SK-N-SH (cell line): ENCODE measurements around the gene LRMDA. TPM values are rescaled to one million over a fixed set of nuclear protein-coding genes. Genes with fewer than 3 reads are reported as not detected.

ENCODE experiments used
- CTCF ChIA-PET: fragments of 300-600, 350-600 bp; formaldehyde crosslinking; extraction: SDS; loops from one replicate; lab custom pipeline; 2021; lab: Yijun Ruan, JAX
- POLR2A ChIA-PET: fragments of 350-600 bp; sonication (Branson Sonifier 250); formaldehyde crosslinking; extraction: SDS; loops from one replicate; lab custom pipeline; 2020; ENCODE audit warnings: antibody characterized with exemption, inconsistent platforms; lab: Yijun Ruan, JAX
- DNase-seq: peaks from one replicate; pipeline ENCODE4 v3.0.0; 2012
- H2AFZ ChIP-seq: fragments of 200-600 bp; sonication (generic); 2 replicates; pipeline ENCODE4 v1.8.1; 2016; ENCODE audit warnings: antibody characterized with exemption, mild to moderate bottlenecking, low read depth
- H3F3A ChIP-seq: fragments of 200-600 bp; sonication (generic); replicated peaks from 2 replicates; pipeline ENCODE3; 2016; ENCODE audit warnings: antibody characterized with exemption, mild to moderate bottlenecking; ENCODE audit not compliant: insufficient read depth
- H3K27ac ChIP-seq, 2 experiments: fragments of 200-500 bp in 1 of 2; fragments of 200-600 bp in 1 of 2; sonication (Bioruptor generic) in 1 of 2; sonication (generic), shearing (Covaris generic) in 1 of 2; 2 replicates each; pipeline versions ENCODE4 v1.5.1 to v1.6.1; 2014 to 2016; ENCODE audit warnings: low read depth in 2 of 2, inconsistent platforms in 1 of 2, low read length in 1 of 2, mild to moderate bottlenecking in 1 of 2, mixed read lengths in 1 of 2
- H3K27me3 ChIP-seq: fragments of 200-600 bp; sonication (generic), shearing (Covaris generic); 2 replicates; pipeline ENCODE4 v1.6.1; 2016; ENCODE audit warnings: mixed run types; ENCODE audit not compliant: insufficient read depth
- H3K36me3 ChIP-seq, 2 experiments: fragments of 200-500 bp in 1 of 2; fragments of 200-600 bp in 1 of 2; sonication (Bioruptor generic) in 1 of 2; sonication (generic) in 1 of 2; replicated peaks in 1 of 2; 2 replicates each; pipeline versions ENCODE3 to v1.5.1; 2014 to 2016; ENCODE audit warnings: low read length in 1 of 2, mild to moderate bottlenecking in 1 of 2; ENCODE audit not compliant: insufficient read depth in 2 of 2, control insufficient read depth in 1 of 2
- H3K4me1 ChIP-seq, 2 experiments: fragments of 200-500 bp in 1 of 2; fragments of 200-600 bp in 1 of 2; sonication (Bioruptor generic) in 1 of 2; sonication (generic), shearing (Covaris generic) in 1 of 2; 2 replicates each; pipeline versions ENCODE4 v1.5.1 to v1.6.1; 2014 to 2016; ENCODE audit warnings: low read depth in 1 of 2, low read length in 1 of 2, mixed run types in 1 of 2; ENCODE audit not compliant: insufficient read depth in 2 of 2, control insufficient read depth in 1 of 2
- H3K4me2 ChIP-seq: fragments of 200-600 bp; sonication (generic), shearing (Covaris generic); 2 replicates; pipeline ENCODE4 v1.6.1; 2017; ENCODE audit warnings: mixed run types
- H3K4me3 ChIP-seq, 2 experiments: fragments of 200-500 bp in 1 of 2; fragments of 200-600 bp in 1 of 2; sonication (Bioruptor generic) in 1 of 2; sonication (generic), shearing (Covaris generic) in 1 of 2; 2 replicates each; pipeline versions ENCODE4 v1.5.1 to v1.8.1; 2014 to 2016; ENCODE audit warnings: low read depth in 2 of 2, inconsistent platforms in 1 of 2, low read length in 1 of 2, mild to moderate bottlenecking in 1 of 2, mixed read lengths in 1 of 2, moderate library complexity in 1 of 2
- H3K79me2 ChIP-seq: fragments of 200-600 bp; sonication (generic); 2 replicates; pipeline ENCODE4 v1.8.1; 2017; ENCODE audit warnings: mild to moderate bottlenecking; ENCODE audit not compliant: insufficient read depth
- H3K9ac ChIP-seq: fragments of 200-600 bp; sonication (generic); 2 replicates; pipeline ENCODE4 v1.6.1; 2017; ENCODE audit warnings: mixed run types
- H3K9me2 ChIP-seq: fragments of 200-600 bp; sonication (generic); 2 replicates; pipeline ENCODE4 v1.6.1; 2017; ENCODE audit warnings: mixed run types
- H3K9me3 ChIP-seq: fragments of 200-600 bp; sonication (generic); 2 replicates; pipeline ENCODE4 v1.6.1; 2017; ENCODE audit warnings: mixed run types, mild to moderate bottlenecking, moderate library complexity
- H4K20me1 ChIP-seq: fragments of 200-600 bp; sonication (generic); 2 replicates; pipeline ENCODE4 v1.6.1; 2017; ENCODE audit warnings: mild to moderate bottlenecking, mixed run types; ENCODE audit not compliant: insufficient read depth
- EP300 ChIP-seq, 2 experiments: IDR thresholded peaks; 2 replicates each; pipeline versions ENCODE4 v1.4.0 to v1.6.1; 2012; ENCODE audit warnings: borderline replicate concordance in 1 of 2, low read depth in 1 of 2, low read length in 1 of 2
- FOSL2 ChIP-seq: IDR thresholded peaks from 2 replicates; pipeline ENCODE4 v1.4.0; 2012; ENCODE audit warnings: low read depth, mild to moderate bottlenecking, moderate library complexity, borderline replicate concordance
- GATA2 ChIP-seq: sonication (generic); formaldehyde crosslinking; IDR thresholded peaks from 2 replicates; pipeline ENCODE4 v1.5.0; 2020; ENCODE audit warnings: mild to moderate bottlenecking, missing genetic modification reagents
- JUND ChIP-seq: IDR thresholded peaks from 2 replicates; pipeline ENCODE4 v1.4.0; 2012
- MEF2A ChIP-seq: IDR thresholded peaks from 2 replicates; pipeline ENCODE4 v1.4.0; 2012; ENCODE audit warnings: low read depth, borderline replicate concordance
- NRF1 ChIP-seq: IDR thresholded peaks from 2 replicates; pipeline ENCODE4 v1.6.1; 2012; ENCODE audit warnings: low read depth, mild to moderate bottlenecking, low read length
- REST ChIP-seq: IDR thresholded peaks from 2 replicates; pipeline ENCODE4 v1.6.1; 2012; ENCODE audit warnings: mild to moderate bottlenecking, low read depth, low read length, moderate library complexity
- TCF12 ChIP-seq: IDR thresholded peaks from 2 replicates; pipeline ENCODE4 v1.4.0; 2012
- TEAD4 ChIP-seq: IDR thresholded peaks from 2 replicates; pipeline ENCODE4 v1.4.0; 2012; ENCODE audit warnings: mild to moderate bottlenecking, borderline replicate concordance; ENCODE audit not compliant: insufficient read depth
- USF1 ChIP-seq: IDR thresholded peaks from 2 replicates; pipeline ENCODE4 v1.4.0; 2012; ENCODE audit warnings: low read depth, borderline replicate concordance
- YY1 ChIP-seq: IDR thresholded peaks from 2 replicates; pipeline ENCODE4 v1.4.0; 2012; ENCODE audit warnings: low read depth, mild to moderate bottlenecking
- WGBS: methylation state at CpG from one replicate; pipeline ENCODE4 v1.1.6; 2017; ENCODE audit warnings: low lambda C conversion rate; 5-methylcytosine and 5-hydroxymethylcytosine counted together
- polyA plus RNA-seq, 3 experiments: library from polyadenylated mRNA; depleted of rRNA; stranded (reverse); fragments of >200 nt; gene quantifications; 2 replicates each; pipeline ENCODE4 v1.2.3, GENCODE V29; 2012
- TF ChIP-seq, protein P1 (sequence below): fragments of 150-350 bp; IDR thresholded peaks from 2 replicates; pipeline ENCODE4 v1.6.1; 2016; ENCODE audit warnings: mild to moderate bottlenecking, low read depth, low read length

LRMDA gene
- polyA plus RNA-seq, 1 of the 3 experiments (the other 2 are of a cell fraction), result 0.95 TPM

GRCh38 chr10:75653761-75654160 is 222.3 kb downstream of the LRMDA start:
- ChIA-PET POLR2A (no interaction called here), CTCF (no interaction called here)
- H3K36me3 ChIP-seq, result no peaks in the 10 kb centered on the region
- H3K4me3 ChIP-seq, result no peak overlapping the region
- H3K4me2 ChIP-seq, result no peak overlapping the region
- no peak overlapping the region for H3K9ac ChIP-seq
- no peak overlapping the region for H3K27ac ChIP-seq
- H3K27me3 ChIP-seq, result no peaks in the 10 kb centered on the region
- 83% methylated on average over 8 of the region's 8 CpGs for WGBS
- no peaks in the 10 kb centered on the region for H3K9me2 ChIP-seq
- H3F3A ChIP-seq, result peaks cover 4% of the 10 kb centered on the region
- TF ChIP-seq TEAD4 (no peak), NRF1 (no peak), MEF2A (no peak), FOSL2 (no peak), TCF12 (no peak), EP300 (IDR thresholded peaks at IDR 0.05; ENCODE audit: borderline replicate concordance in 1 of 2, low read depth in 1 of 2, low read length in 1 of 2) (no peak), REST (no peak), USF1 (no peak)
- no peaks in the 10 kb centered on the region for H4K20me1 ChIP-seq
- no peak for DNase-seq
- H3K4me1 ChIP-seq, result peaks cover 0 to 2% of the 10 kb centered on the region in 2 experiments; a peak in 1 of 4 replicates
- no peak overlapping the region for H2AFZ ChIP-seq
- no peaks in the 10 kb centered on the region for H3K79me2 ChIP-seq
- H3K9me3 ChIP-seq, result no peaks in the 10 kb centered on the region

GRCh38 chr10:75654171-75654771 is 222.8 kb downstream of the LRMDA start:
- H3K4me1 ChIP-seq, result peaks cover 0 to 2% of the 10 kb centered on the region in 2 experiments; a peak in 1 of 4 replicates
- no peak for TF ChIP-seq GATA2 (CRISPR knock-in tag)
- no peak for TF ChIP-seq YY1
- peak; percentile 15; the same call in 1 of the 2 replicates for TF ChIP-seq FOSL2
- peak; percentile 50 for TF ChIP-seq TCF12
- TF ChIP-seq USF1, result no peak
- 0 out of 2 replicates have a peak, but pooled peaks have one; percentile 12 for TF ChIP-seq JUND
- peak in 1 of 2 experiments; percentile 21; a peak in 1 of 4 replicates for TF ChIP-seq EP300 (IDR thresholded peaks at IDR 0.05; ENCODE audit: borderline replicate concordance in 1 of 2, low read depth in 1 of 2, low read length in 1 of 2)
- TF ChIP-seq, protein P1, sequence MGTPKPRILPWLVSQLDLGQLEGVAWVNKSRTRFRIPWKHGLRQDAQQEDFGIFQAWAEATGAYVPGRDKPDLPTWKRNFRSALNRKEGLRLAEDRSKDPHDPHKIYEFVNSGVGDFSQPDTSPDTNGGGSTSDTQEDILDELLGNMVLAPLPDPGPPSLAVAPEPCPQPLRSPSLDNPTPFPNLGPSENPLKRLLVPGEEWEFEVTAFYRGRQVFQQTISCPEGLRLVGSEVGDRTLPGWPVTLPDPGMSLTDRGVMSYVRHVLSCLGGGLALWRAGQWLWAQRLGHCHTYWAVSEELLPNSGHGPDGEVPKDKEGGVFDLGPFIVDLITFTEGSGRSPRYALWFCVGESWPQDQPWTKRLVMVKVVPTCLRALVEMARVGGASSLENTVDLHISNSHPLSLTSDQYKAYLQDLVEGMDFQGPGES, result no peak
- TF ChIP-seq, all 33 proteins: peak for 4
- Histone ChIP-seq H3K27me3 (no peaks in the 10 kb centered on the region), H3F3A (peaks cover 4% of the 10 kb centered on the region), H3K4me2 (no peak overlapping the region; the same call in 1 of the 2 replicates), H3K4me3 (no peak overlapping the region), H3K79me2 (no peaks in the 10 kb centered on the region), H3K9me3 (no peaks in the 10 kb centered on the region), H4K20me1 (no peaks in the 10 kb centered on the region), H3K9me2 (no peaks in the 10 kb centered on the region), H2AFZ (no peak overlapping the region), H3K27ac (0 out of 4 replicates have a peak overlapping the region, but pooled peaks of 1 of the 2 experiments have one; percentile 19), H3K36me3 (no peaks in the 10 kb centered on the region), H3K9ac (no peak overlapping the region)
- ChIA-PET POLR2A (no interaction called here), CTCF (no interaction called here)
- DNase-seq, result no peak
- WGBS, result 81% methylated on average over 1 of the region's 1 CpG
